ENCODE results near the gene PCGF2. TPM values are rescaled to one million over a fixed set of nuclear protein-coding genes. Genes with fewer than 3 reads are reported as not detected.

Gene PCGF2
- total and polyA plus RNA-seq, 2 of the 8 experiments (the other 6 are each of a cell fraction or from before 2014, with no cell fraction given) = 42.1 to 93.3 TPM

DNA sequence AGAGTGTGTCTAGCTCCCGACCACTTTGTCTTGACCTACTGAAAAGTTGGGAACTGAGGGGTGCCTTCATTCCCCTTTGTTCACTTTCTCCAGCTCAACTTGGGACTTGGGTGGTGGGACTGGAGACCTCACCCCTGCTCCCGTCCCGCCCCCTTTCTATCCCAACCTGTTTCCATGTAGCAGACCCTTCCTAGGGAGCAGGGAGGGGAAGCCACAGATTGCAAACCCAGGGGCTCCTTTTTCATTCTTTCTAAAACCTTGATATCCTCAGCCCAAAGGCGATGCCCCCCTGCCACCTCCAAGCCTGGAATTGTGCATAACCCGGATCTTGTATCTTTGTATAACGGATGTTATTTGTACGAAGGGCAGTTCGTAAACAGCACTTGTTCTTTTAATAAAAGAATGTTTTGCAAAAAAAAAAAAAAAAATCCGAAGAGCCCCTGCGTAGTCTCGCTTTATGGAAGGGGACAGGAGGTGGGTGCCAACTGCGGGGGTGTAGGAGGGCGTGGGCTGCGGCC, 18.7 kb downstream of the PCGF2 start (continued):
- TF ChIP-seq, protein P1, sequence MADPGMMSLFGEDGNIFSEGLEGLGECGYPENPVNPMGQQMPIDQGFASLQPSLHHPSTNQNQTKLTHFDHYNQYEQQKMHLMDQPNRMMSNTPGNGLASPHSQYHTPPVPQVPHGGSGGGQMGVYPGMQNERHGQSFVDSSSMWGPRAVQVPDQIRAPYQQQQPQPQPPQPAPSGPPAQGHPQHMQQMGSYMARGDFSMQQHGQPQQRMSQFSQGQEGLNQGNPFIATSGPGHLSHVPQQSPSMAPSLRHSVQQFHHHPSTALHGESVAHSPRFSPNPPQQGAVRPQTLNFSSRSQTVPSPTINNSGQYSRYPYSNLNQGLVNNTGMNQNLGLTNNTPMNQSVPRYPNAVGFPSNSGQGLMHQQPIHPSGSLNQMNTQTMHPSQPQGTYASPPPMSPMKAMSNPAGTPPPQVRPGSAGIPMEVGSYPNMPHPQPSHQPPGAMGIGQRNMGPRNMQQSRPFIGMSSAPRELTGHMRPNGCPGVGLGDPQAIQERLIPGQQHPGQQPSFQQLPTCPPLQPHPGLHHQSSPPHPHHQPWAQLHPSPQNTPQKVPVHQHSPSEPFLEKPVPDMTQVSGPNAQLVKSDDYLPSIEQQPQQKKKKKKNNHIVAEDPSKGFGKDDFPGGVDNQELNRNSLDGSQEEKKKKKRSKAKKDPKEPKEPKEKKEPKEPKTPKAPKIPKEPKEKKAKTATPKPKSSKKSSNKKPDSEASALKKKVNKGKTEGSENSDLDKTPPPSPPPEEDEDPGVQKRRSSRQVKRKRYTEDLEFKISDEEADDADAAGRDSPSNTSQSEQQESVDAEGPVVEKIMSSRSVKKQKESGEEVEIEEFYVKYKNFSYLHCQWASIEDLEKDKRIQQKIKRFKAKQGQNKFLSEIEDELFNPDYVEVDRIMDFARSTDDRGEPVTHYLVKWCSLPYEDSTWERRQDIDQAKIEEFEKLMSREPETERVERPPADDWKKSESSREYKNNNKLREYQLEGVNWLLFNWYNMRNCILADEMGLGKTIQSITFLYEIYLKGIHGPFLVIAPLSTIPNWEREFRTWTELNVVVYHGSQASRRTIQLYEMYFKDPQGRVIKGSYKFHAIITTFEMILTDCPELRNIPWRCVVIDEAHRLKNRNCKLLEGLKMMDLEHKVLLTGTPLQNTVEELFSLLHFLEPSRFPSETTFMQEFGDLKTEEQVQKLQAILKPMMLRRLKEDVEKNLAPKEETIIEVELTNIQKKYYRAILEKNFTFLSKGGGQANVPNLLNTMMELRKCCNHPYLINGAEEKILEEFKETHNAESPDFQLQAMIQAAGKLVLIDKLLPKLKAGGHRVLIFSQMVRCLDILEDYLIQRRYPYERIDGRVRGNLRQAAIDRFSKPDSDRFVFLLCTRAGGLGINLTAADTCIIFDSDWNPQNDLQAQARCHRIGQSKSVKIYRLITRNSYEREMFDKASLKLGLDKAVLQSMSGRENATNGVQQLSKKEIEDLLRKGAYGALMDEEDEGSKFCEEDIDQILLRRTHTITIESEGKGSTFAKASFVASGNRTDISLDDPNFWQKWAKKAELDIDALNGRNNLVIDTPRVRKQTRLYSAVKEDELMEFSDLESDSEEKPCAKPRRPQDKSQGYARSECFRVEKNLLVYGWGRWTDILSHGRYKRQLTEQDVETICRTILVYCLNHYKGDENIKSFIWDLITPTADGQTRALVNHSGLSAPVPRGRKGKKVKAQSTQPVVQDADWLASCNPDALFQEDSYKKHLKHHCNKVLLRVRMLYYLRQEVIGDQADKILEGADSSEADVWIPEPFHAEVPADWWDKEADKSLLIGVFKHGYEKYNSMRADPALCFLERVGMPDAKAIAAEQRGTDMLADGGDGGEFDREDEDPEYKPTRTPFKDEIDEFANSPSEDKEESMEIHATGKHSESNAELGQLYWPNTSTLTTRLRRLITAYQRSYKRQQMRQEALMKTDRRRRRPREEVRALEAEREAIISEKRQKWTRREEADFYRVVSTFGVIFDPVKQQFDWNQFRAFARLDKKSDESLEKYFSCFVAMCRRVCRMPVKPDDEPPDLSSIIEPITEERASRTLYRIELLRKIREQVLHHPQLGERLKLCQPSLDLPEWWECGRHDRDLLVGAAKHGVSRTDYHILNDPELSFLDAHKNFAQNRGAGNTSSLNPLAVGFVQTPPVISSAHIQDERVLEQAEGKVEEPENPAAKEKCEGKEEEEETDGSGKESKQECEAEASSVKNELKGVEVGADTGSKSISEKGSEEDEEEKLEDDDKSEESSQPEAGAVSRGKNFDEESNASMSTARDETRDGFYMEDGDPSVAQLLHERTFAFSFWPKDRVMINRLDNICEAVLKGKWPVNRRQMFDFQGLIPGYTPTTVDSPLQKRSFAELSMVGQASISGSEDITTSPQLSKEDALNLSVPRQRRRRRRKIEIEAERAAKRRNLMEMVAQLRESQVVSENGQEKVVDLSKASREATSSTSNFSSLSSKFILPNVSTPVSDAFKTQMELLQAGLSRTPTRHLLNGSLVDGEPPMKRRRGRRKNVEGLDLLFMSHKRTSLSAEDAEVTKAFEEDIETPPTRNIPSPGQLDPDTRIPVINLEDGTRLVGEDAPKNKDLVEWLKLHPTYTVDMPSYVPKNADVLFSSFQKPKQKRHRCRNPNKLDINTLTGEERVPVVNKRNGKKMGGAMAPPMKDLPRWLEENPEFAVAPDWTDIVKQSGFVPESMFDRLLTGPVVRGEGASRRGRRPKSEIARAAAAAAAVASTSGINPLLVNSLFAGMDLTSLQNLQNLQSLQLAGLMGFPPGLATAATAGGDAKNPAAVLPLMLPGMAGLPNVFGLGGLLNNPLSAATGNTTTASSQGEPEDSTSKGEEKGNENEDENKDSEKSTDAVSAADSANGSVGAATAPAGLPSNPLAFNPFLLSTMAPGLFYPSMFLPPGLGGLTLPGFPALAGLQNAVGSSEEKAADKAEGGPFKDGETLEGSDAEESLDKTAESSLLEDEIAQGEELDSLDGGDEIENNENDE (IDR thresholded peaks at IDR 0.05; ENCODE audit: insufficient replicate concordance, low read length) = no peak
- TF ChIP-seq RFX5 (IDR thresholded peaks at IDR 0.05; ENCODE audit: borderline replicate concordance, low read depth, low read length) = no peak
- no peak for TF ChIP-seq CTCF (IDR thresholded peaks at IDR 0.05; ENCODE audit: control extremely low read depth in 1 of 3, insufficient read depth in 1 of 3, low read depth in 1 of 3, low read length in 3 of 3)
- no peak for TF ChIP-seq SP2 (IDR thresholded peaks at IDR 0.05; ENCODE audit: low read length)
- no peak for TF ChIP-seq PHF8 (conservative IDR thresholded peaks at IDR 0.05; ENCODE audit: low read depth, low read length)
- no peak for TF ChIP-seq TBP (IDR thresholded peaks at IDR 0.05; ENCODE audit: low read depth, low read length)
- no peak for TF ChIP-seq GABPA (IDR thresholded peaks at IDR 0.05; ENCODE audit: borderline replicate concordance, insufficient read depth, low read length)
- TF ChIP-seq GTF2F1 (IDR thresholded peaks at IDR 0.05; ENCODE audit: borderline replicate concordance, low read depth, low read length) = no peak
- no peak for TF ChIP-seq JUN (IDR thresholded peaks at IDR 0.05; ENCODE audit: low read depth, low read length)
